GM19351 (cell line): ENCODE data around the gene RHBG.

ENCODE experiments used
- ATAC-seq: cut with Tn5 transposase; IDR thresholded peaks from one replicate; pipeline ENCODE4 v1.9.1; 2021; ENCODE audit warnings: mild to moderate bottlenecking, moderate library complexity; ENCODE audit not compliant: unreplicated experiment

RHBG gene

GRCh38 chr1:156384658-156385057, 15.6 kb downstream of the RHBG start:
- no peak for ATAC-seq

GRCh38 chr1:156385534-156386031, 16.6 kb downstream of the RHBG start:
- ATAC-seq: no peak

- no peak for ATAC-seq
Observed at GRCh38 chr1:156386134-156386901, 17.3 kb downstream of the RHBG start.

GRCh38 chr1:156386949-156387869, 18.2 kb downstream of the RHBG start:
- ATAC-seq: no peak

- ATAC-seq: no peak
Observed at GRCh38 chr1:156387870-156388173, 18.8 kb downstream of the RHBG start.

GRCh38 chr1:156388174-156389137, 19.4 kb downstream of the RHBG start:
- ATAC-seq: no peak

- no peak for ATAC-seq
Observed at GRCh38 chr1:156389311-156389710, 20.3 kb downstream of the RHBG start.

- no peak for ATAC-seq
Observed at GRCh38 chr1:156390469-156391365, 21.7 kb downstream of the RHBG start.

GRCh38 chr1:156391366-156391677, 22.3 kb downstream of the RHBG start:
- no peak for ATAC-seq

- ATAC-seq: no peak
Observed at GRCh38 chr1:156391701-156392100, 22.7 kb downstream of the RHBG start.

GRCh38 chr1:156392452-156392853, 23.4 kb downstream of the RHBG start:
- ATAC-seq: no peak

GRCh38 chr1:156393095-156393494, 24.1 kb downstream of the RHBG start:
- ATAC-seq: no peak

- no peak for ATAC-seq
Observed at GRCh38 chr1:156394082-156394481, 25.1 kb downstream of the RHBG start.

GRCh38 chr1:156394835-156395461, 25.9 kb downstream of the RHBG start:
- ATAC-seq: no peak

GRCh38 chr1:156399355-156400125, 30.5 kb downstream of the RHBG start:
- no peak for ATAC-seq

GRCh38 chr1:156400191-156400935, 31.4 kb downstream of the RHBG start:
- no peak for ATAC-seq

- no peak for ATAC-seq
Observed at GRCh38 chr1:156401041-156401574, 32.1 kb downstream of the RHBG start.

- ATAC-seq: no peak
Observed at GRCh38 chr1:156401681-156402081, 32.7 kb downstream of the RHBG start.
